HL-60 (cell line): ENCODE data around the gene RICTOR.

Experiments
- CTCF ChIP-seq: IDR thresholded peaks from one replicate; pipeline ENCODE4 v1.5.1; 2011; ENCODE audit warnings: low read length, control low read depth, inconsistent platforms; ENCODE audit not compliant: insufficient read depth
- POLR2AphosphoS5 ChIP-seq: IDR thresholded peaks from 2 replicates; pipeline ENCODE4 v1.6.1; 2012; ENCODE audit warnings: low read depth
- REST ChIP-seq: IDR thresholded peaks from 2 replicates; pipeline ENCODE4 v1.6.1; 2012; ENCODE audit warnings: low read depth; ENCODE audit not compliant: insufficient replicate concordance
- SPI1 ChIP-seq: IDR thresholded peaks from 2 replicates; pipeline ENCODE4 v1.6.1; 2012; ENCODE audit warnings: low read depth, mild to moderate bottlenecking, borderline replicate concordance

GRCh38 chr5:38994324-38994927, 79.8 kb downstream of the RICTOR start:
- TF ChIP-seq CTCF (no peak), POLR2AphosphoS5 (no peak), SPI1 (no peak), REST (no peak)
